ENCODE results near the gene SPIN4. TPM values are rescaled to one million over a fixed set of nuclear protein-coding genes. Genes with fewer than 3 reads are reported as not detected.
A peak's percentile ranks its signal among the peaks of the same experiment; 100 is the strongest.

SPIN4 gene
- 11.8 and 12.2 TPM in 2 replicates for total RNA-seq (2021; fragmentation: NEBNext Ultra II Directional; extraction: Animal tissue kit (Norgen Biotek cat#: 25700))
- polyA plus RNA-seq (2011; rRNA removed): 6.0 and 8.0 TPM in 2 replicates
- polyA plus RNA-seq (2011; cell fraction: cytosol; rRNA removed): 9.0 TPM
- polyA plus RNA-seq (2011; cell fraction: nucleus; rRNA removed): 2.7 TPM
- polyA plus RNA-seq (2012, experiment 1 of 2): 5.3 to 9.1 TPM (median 6.5 TPM) in 4 replicates
- 1.9 TPM for polyA plus RNA-seq (2012, experiment 2 of 2)
- 6.7 TPM for polyA plus RNA-seq (2013, experiment 1 of 2)
- polyA plus RNA-seq (2013, experiment 2 of 2): 5.7 TPM
- 10.0 and 10.7 TPM in 2 replicates for polyA minus RNA-seq (2011; rRNA and poly(A)+ RNA removed)
- polyA minus RNA-seq (2011; cell fraction: cytosol; rRNA and poly(A)+ RNA removed): 7.8 TPM
- polyA minus RNA-seq (2011; cell fraction: nucleus; rRNA and poly(A)+ RNA removed): 9.8 TPM
- long read RNA-seq, experiment 1, full-length matches to known transcripts: 10 of 10 reads
- long read RNA-seq, experiment 1, partial matches to known transcripts: 0 of 10 reads
- long read RNA-seq, experiment 1, other reads (novel, unspliced or antisense): 0 of 10 reads
- long read RNA-seq, experiment 2: 0 reads

DNA sequence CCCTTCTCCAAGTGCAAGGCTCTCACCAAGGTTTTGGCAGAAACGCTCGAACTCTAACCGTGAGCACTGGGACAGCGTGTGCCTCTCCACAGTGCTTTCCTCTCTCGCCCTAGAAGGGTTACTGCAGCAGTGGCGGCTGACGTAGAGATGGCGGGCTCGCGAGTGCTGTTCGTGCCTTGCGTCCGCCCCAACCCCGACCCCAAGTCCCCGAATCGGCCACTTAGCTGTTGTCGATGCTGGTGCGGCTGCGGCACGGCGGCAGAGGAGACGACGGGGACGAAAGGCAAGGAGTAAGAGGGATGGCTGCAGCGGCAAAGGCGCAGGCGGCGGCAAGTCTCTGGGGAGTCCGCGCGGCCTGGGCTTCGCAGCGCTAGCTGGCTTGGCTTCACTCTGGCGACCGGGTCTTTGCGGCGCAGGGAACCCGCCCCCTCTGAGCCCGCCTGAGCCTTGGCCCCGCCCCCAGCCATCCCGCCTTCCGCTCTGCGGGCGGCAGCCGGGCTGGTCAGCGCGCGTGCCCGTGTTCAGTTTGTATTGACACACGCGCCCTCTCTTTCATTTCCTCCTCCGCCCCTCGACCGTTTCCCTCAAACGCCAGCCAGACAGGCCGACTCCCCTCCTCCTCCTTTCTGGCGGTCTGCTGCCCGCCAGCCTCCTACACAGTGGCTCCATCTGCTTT lies at the start of gene SPIN4:
SPIN4 (minus strand) TSS at position 392 of the 676 bp plus-strand sequence. CDS start 513 bp downstream, outside the sequence.
- peak within 1 kb of the TSS; percentile 68 to 82 (median 72) for H3K4me3 ChIP-seq (ENCODE audit: extremely low read depth in 1 of 4, insufficient read depth in 2 of 4, low read depth in 3 of 4, low read length in 4 of 4)
- H3K79me2 ChIP-seq (ENCODE audit: control insufficient read depth in 1 of 2, insufficient read depth in 2 of 2, low read length in 2 of 2): peaks cover 0 to 28% of the 10 kb centered on the region in 2 experiments; a peak in 2 of 4 replicates
- TF ChIP-seq, protein P1, sequence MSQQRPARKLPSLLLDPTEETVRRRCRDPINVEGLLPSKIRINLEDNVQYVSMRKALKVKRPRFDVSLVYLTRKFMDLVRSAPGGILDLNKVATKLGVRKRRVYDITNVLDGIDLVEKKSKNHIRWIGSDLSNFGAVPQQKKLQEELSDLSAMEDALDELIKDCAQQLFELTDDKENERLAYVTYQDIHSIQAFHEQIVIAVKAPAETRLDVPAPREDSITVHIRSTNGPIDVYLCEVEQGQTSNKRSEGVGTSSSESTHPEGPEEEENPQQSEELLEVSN (IDR thresholded peaks at IDR 0.05): peak; percentile 53; the same call in 1 of the 2 replicates
- TF ChIP-seq, protein P2, sequence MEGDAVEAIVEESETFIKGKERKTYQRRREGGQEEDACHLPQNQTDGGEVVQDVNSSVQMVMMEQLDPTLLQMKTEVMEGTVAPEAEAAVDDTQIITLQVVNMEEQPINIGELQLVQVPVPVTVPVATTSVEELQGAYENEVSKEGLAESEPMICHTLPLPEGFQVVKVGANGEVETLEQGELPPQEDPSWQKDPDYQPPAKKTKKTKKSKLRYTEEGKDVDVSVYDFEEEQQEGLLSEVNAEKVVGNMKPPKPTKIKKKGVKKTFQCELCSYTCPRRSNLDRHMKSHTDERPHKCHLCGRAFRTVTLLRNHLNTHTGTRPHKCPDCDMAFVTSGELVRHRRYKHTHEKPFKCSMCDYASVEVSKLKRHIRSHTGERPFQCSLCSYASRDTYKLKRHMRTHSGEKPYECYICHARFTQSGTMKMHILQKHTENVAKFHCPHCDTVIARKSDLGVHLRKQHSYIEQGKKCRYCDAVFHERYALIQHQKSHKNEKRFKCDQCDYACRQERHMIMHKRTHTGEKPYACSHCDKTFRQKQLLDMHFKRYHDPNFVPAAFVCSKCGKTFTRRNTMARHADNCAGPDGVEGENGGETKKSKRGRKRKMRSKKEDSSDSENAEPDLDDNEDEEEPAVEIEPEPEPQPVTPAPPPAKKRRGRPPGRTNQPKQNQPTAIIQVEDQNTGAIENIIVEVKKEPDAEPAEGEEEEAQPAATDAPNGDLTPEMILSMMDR (IDR thresholded peaks at IDR 0.05; ENCODE audit: control extremely low read depth in 1 of 3, insufficient read depth in 1 of 3, low read depth in 1 of 3, low read length in 3 of 3): no peak
- TF ChIP-seq TBP (IDR thresholded peaks at IDR 0.05; ENCODE audit: low read depth, low read length) (peak; percentile 68; the same call in 1 of the 2 replicates), RAD21 (IDR thresholded peaks at IDR 0.05 in 1 of 2, conservative IDR thresholded peaks at IDR 0.05 in 1 of 2; ENCODE audit: low read depth in 2 of 2, low read length in 2 of 2) (no peak; a peak in 1 of 4 replicates)

More for the DNA sequence above, at the start of gene SPIN4:
- Histone ChIP-seq H3K23me2 (ENCODE audit: low read depth, low read length) (peaks cover 8% of the 10 kb centered on the region), H2BK5ac (ENCODE audit: low read depth, low read length) (peak within 1 kb of the TSS; percentile 85; the same call in 1 of the 2 replicates), H3K4me2 (ENCODE audit: insufficient read depth in 1 of 2, low read depth in 2 of 2, low read length in 2 of 2) (peak within 1 kb of the TSS; percentile 82 to 99), H4K8ac (ENCODE audit: extremely low read depth, insufficient read depth, low read length) (peak within 1 kb of the TSS; percentile 25; the same call in 1 of the 2 replicates), H3K9me3 (ENCODE audit: insufficient read depth in 2 of 2, low read depth in 1 of 2, low read length in 1 of 2) (no peaks in the 10 kb centered on the region), H3K79me1 (ENCODE audit: low read depth, low read length) (no peaks in the 10 kb centered on the region), H2BK12ac (ENCODE audit: low read depth, low read length) (0 out of 2 replicates have a peak within 1 kb of the TSS, but pooled peaks have one; percentile 17), H2BK20ac (ENCODE audit: low read length) (0 out of 2 replicates have a peak within 1 kb of the TSS, but pooled peaks have one; percentile 10), H3K27ac (ENCODE audit: low read depth, low read length) (peak within 1 kb of the TSS; percentile 67; the same call in 1 of the 2 replicates), H4K20me1 (replicated peaks in 1 of 2; ENCODE audit: control insufficient read depth in 1 of 2, insufficient read depth in 2 of 2, low read length in 2 of 2) (no peaks in the 10 kb centered on the region), H3K36me3 (ENCODE audit: control insufficient read depth in 2 of 4, insufficient read depth in 4 of 4, low read length in 3 of 4) (no peaks in the 10 kb centered on the region; a peak in 1 of 8 replicates), H2BK15ac (ENCODE audit: low read length) (no peak within 1 kb of the TSS), H2AK5ac (ENCODE audit: low read depth, low read length) (0 out of 2 replicates have a peak within 1 kb of the TSS, but pooled peaks have one; percentile 6), H3K14ac (ENCODE audit: insufficient read length) (no peak within 1 kb of the TSS), H2AFZ (ENCODE audit: low read length) (0 out of 2 replicates have a peak within 1 kb of the TSS, but pooled peaks have one; percentile 27), H3K9ac (replicated peaks in 1 of 4; ENCODE audit: extremely low read depth in 1 of 4, low read depth in 3 of 4, low read length in 3 of 4) (peak within 1 kb of the TSS; percentile 44 to 80 (median 62)), H4K5ac (ENCODE audit: insufficient read length, low read depth, low read length) (peak within 1 kb of the TSS; percentile 90), H3K4me1 (replicated peaks in 1 of 4; ENCODE audit: control insufficient read depth in 3 of 4, insufficient read depth in 4 of 4, low read length in 3 of 4) (peaks cover 0 to 5% (median 0%) of the 10 kb centered on the region in 4 experiments; a peak in 2 of 7 replicates), H3K56ac (replicated peaks; ENCODE audit: insufficient read length, low read depth, low read length) (peak within 1 kb of the TSS; percentile 69), H3K18ac (ENCODE audit: extremely low read depth, low read length) (peak within 1 kb of the TSS; percentile 78; the same call in 1 of the 2 replicates), H4K91ac (replicated peaks; ENCODE audit: insufficient read length, low read length) (peak within 1 kb of the TSS; percentile 73), H3K4ac (replicated peaks; ENCODE audit: insufficient read length, low read depth, low read length) (peak within 1 kb of the TSS; percentile 23), H2BK120ac (replicated peaks; ENCODE audit: low read depth, low read length) (no peak within 1 kb of the TSS), H3K23ac (ENCODE audit: insufficient read length) (no peak within 1 kb of the TSS), H3K27me3 (replicated peaks in 1 of 4; ENCODE audit: control insufficient read depth in 3 of 4, extremely low read depth in 1 of 4, insufficient read depth in 3 of 4, low read length in 3 of 4) (no peaks in the 10 kb centered on the region)
- FAIRE-seq (peak; percentile 65), DNase-seq (ENCODE audit: low read depth in 1 of 2, low spot score in 2 of 2) (peak; percentile 70 to 82)
- CTCF ChIA-PET (ENCODE audit: partially characterized antibody): no interaction called here
- POLR2A ChIA-PET (ENCODE audit: partially characterized antibody): no interaction called here
- WGBS, 2 experiments (ENCODE audit: extremely low coverage in 1 of 2, insufficient coverage in 1 of 2, insufficient read length in 1 of 2, insufficient replicate concordance in 2 of 2, low coverage in 1 of 2, low lambda C conversion rate in 2 of 2, missing lambda C conversion rate in 1 of 2): 1% methylated on average over 26 of the region's 58 CpGs; no CpG with 5 or more reads in 1 of the 2 experiments

Data from H1 (cell line).